Measurements from ENCODE around the gene SRM.

The SRM gene

DNA sequence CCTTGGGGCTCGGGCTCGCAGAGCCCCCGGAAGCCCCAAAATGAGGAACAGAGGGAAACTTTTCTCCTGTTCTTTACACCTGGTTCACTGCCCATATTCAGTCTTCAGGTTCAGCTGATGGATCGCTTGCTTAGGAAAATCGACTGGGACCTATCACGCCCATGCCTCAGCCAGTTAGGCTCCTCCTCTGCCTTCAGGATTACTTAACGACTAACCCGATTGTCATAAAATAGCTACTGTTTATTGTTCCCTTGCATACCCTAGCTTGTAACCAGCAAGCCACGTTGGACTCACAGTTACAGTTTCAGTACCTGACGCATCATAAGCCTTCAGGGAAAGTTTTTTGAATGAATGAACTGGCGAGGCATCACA, 46.7 kb downstream of the SRM start:
- DNase-seq (ENCODE audit: low read depth): peak; percentile 53

DNA sequence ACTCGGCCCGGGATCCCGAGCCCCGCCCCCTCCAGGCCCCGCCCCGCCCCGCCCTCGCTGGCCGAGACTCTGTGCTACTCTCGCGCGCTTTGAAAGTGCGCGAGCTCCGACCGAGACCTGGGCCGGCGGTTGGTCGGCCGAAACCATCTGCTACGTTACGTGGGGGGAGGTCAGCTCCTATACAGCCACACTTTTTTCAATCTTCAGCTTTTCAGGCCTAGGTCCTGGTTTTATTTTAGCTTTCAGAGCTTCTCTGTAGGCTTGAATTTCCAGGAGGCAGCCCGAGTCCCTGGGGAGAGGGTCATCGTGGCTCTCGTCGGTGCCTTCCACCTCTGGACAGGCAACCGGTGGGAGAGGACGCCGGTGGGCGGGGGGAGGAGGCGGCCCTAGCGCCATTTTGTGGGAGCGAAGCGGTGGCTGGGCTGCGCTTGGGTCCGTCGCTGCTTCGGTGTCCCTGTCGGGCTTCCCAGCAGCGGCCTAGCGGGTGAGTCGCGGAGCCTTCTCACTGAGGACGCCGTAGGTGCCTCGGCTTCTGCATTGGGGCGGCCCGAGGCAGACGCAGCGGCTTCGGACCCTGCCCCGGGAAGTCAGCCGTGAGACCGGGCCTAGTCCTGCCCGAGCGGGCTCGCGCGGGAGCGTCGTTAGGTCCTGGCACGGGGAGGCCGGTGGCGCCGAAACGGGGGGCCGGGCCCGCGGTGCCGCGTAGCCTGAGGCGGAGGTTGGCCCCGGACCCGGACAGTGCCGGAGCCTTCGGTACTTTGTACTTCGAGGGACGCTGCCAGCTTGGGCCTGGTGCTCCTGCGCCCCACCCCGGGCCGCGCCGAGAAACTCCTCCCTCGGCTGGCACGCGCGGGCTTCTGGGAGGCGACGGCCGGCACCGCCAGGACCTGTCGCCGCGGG, 47.3 kb downstream of the SRM start, which contains the start of gene TARDBP:
Gene TARDBP (plus strand): TSS at position 395 of the 900 bp plus-strand sequence. CDS start 1,074 bp downstream, outside the sequence.
- peak; percentile 85 for DNase-seq (ENCODE audit: low read depth)
